Parathyroid adenoma (tissue), 2 donors: ENCODE measurements around the gene SLC23A1.

Experiments used
- H2AFZ ChIP-seq: fragments of 300-600 bp; sonication (generic); one replicate; pipeline ENCODE4 v1.7.0; 2017; ENCODE audit warnings: antibody characterized with exemption, mild to moderate bottlenecking
- H3K27ac ChIP-seq: fragments of 300-600 bp; sonication (generic); one replicate; pipeline ENCODE4 v1.7.0; 2017
- H3K27me3 ChIP-seq: fragments of 300-600 bp; sonication (generic); one replicate; pipeline ENCODE4 v1.7.0; 2017; ENCODE audit warnings: low read length; ENCODE audit not compliant: control insufficient read depth, insufficient read depth
- H3K36me3 ChIP-seq: fragments of 300-600 bp; sonication (generic); one replicate; pipeline ENCODE4 v1.7.0; 2017; ENCODE audit warnings: low read length; ENCODE audit not compliant: control insufficient read depth, insufficient read depth
- H3K4me1 ChIP-seq: fragments of 300-600 bp; sonication (generic); one replicate; pipeline ENCODE4 v1.7.0; 2017; ENCODE audit warnings: control low read depth
- H3K4me2 ChIP-seq: fragments of 300-600 bp; sonication (generic); one replicate; pipeline ENCODE4 v1.7.0; 2017; ENCODE audit warnings: low read length
- H3K4me3 ChIP-seq: fragments of 300-600 bp; sonication (generic); one replicate; pipeline ENCODE4 v1.7.0; 2017; ENCODE audit warnings: low read depth, low read length
- H3K79me2 ChIP-seq: fragments of 300-600 bp; sonication (generic); one replicate; pipeline ENCODE4 v1.7.0; 2017; ENCODE audit warnings: control low read depth
- H3K9ac ChIP-seq: fragments of 300-600 bp; sonication (generic); one replicate; pipeline ENCODE4 v1.7.0; 2017; ENCODE audit warnings: mild to moderate bottlenecking
- H3K9me3 ChIP-seq: fragments of 300-600 bp; sonication (generic); one replicate; pipeline ENCODE4 v1.7.0; 2017; ENCODE audit warnings: low read length; ENCODE audit not compliant: control insufficient read depth
- CTCF ChIP-seq: fragments of 300-600 bp; sonication (generic); IDR thresholded peaks from one replicate; pipeline ENCODE4 v1.7.0; 2017; ENCODE audit warnings: antibody characterized with exemption, mild to moderate bottlenecking
- donor health status: primary hyperparathyroidism.

Gene SLC23A1

GRCh38 chr5:139397921-139398320 is 14.8 kb upstream of the SLC23A1 start:
- H3K4me2 ChIP-seq = no peak overlapping the region
- H3K4me1 ChIP-seq = peaks cover 3% of the 10 kb centered on the region
- H3K4me3 ChIP-seq = no peak overlapping the region
- H2AFZ ChIP-seq = no peak overlapping the region
- no peak overlapping the region for H3K9ac ChIP-seq
- no peak for TF ChIP-seq CTCF
- H3K27me3 ChIP-seq = no peaks in the 10 kb centered on the region
- no peaks in the 10 kb centered on the region for H3K9me3 ChIP-seq
- no peaks in the 10 kb centered on the region for H3K79me2 ChIP-seq
- no peaks in the 10 kb centered on the region for H3K36me3 ChIP-seq
- no peak overlapping the region for H3K27ac ChIP-seq

- Histone ChIP-seq H2AFZ (no peak overlapping the region), H3K27ac (no peak overlapping the region), H3K9ac (no peak overlapping the region), H3K36me3 (no peaks in the 10 kb centered on the region), H3K4me3 (no peak overlapping the region), H3K4me1 (no peaks in the 10 kb centered on the region), H3K9me3 (no peaks in the 10 kb centered on the region), H3K27me3 (no peaks in the 10 kb centered on the region), H3K79me2 (no peaks in the 10 kb centered on the region), H3K4me2 (no peak overlapping the region)
- no peak for TF ChIP-seq CTCF
Measured at GRCh38 chr5:139396691-139397090, 13.6 kb upstream of the SLC23A1 start.

- Histone ChIP-seq H3K36me3 (no peaks in the 10 kb centered on the region), H2AFZ (no peak overlapping the region), H3K27me3 (no peaks in the 10 kb centered on the region), H3K4me3 (no peak overlapping the region), H3K9me3 (no peaks in the 10 kb centered on the region), H3K9ac (no peak overlapping the region), H3K79me2 (no peaks in the 10 kb centered on the region), H3K4me2 (no peak overlapping the region), H3K27ac (no peak overlapping the region), H3K4me1 (no peaks in the 10 kb centered on the region)
- no peak for TF ChIP-seq CTCF
Measured at GRCh38 chr5:139395844-139396640, 12.9 kb upstream of the SLC23A1 start.

GRCh38 chr5:139394654-139395566 is 11.8 kb upstream of the SLC23A1 start, which contains the start of gene PROB1:
PROB1 (minus strand) TSS chr5:139395104; CDS start chr5:139395081, 23 bp downstream.
- Histone ChIP-seq H3K4me3 (peak within 1 kb of the TSS; percentile 47), H3K9ac (no peak within 1 kb of the TSS), H3K9me3 (no peaks in the 10 kb centered on the region), H3K4me2 (peak within 1 kb of the TSS; percentile 59), H3K27me3 (no peaks in the 10 kb centered on the region), H3K79me2 (no peaks in the 10 kb centered on the region), H2AFZ (peak within 1 kb of the TSS; percentile 86), H3K36me3 (no peaks in the 10 kb centered on the region), H3K4me1 (no peaks in the 10 kb centered on the region), H3K27ac (peak within 1 kb of the TSS; percentile 36)
- TF ChIP-seq CTCF = no peak
